Measurements from ENCODE around the gene CCDC74B. TPM values are rescaled to one million over a fixed set of nuclear protein-coding genes. Genes with fewer than 3 reads are reported as not detected.
"Not testable (repeated sequence)": the region's sequence is repeated elsewhere in the genome, so short reads cannot be mapped to it uniquely, and the experiment has no call there.

Gene CCDC74B
- total RNA-seq, 2 donors from 2014 or later: 21.7 to 31.2 TPM

GRCh38 chr2:130158631-130159030 is 13.7 kb upstream of the CCDC74B start:
- no peak for DNase-seq (ENCODE audit: low spot score)
- intact Hi-C loops (cut with DNase I): no loop called here
- no peak overlapping the region for H3K27ac ChIP-seq
- no peaks in the 10 kb centered on the region for H3K4me1 ChIP-seq (replicated peaks)
- WGBS: 89% methylated on average over 9 of the region's 9 CpGs
- no peak overlapping the region for H3K4me3 ChIP-seq
- no peaks in the 10 kb centered on the region for H3K27me3 ChIP-seq (replicated peaks; ENCODE audit: insufficient read depth)
- TF ChIP-seq POLR2A (IDR thresholded peaks at IDR 0.05): no peak
- no peak for TF ChIP-seq POLR2AphosphoS5 (IDR thresholded peaks at IDR 0.05)
- TF ChIP-seq CTCF (IDR thresholded peaks at IDR 0.05): no peak
- no peaks in the 10 kb centered on the region for H3K9me3 ChIP-seq
- peaks cover 0 to 1% of the 10 kb centered on the region in 2 donors for H3K36me3 ChIP-seq

GRCh38 chr2:130157825-130158514 is 13.1 kb upstream of the CCDC74B start:
- H3K27ac ChIP-seq; DNase-seq (ENCODE audit: low spot score); intact Hi-C loops (cut with DNase I); H3K4me1 ChIP-seq (replicated peaks); H3K27me3 ChIP-seq (replicated peaks; ENCODE audit: insufficient read depth); H3K36me3 ChIP-seq; H3K9me3 ChIP-seq; H3K4me3 ChIP-seq: not testable (repeated sequence)
- 84% methylated on average over 13 of the region's 13 CpGs for WGBS

DNA sequence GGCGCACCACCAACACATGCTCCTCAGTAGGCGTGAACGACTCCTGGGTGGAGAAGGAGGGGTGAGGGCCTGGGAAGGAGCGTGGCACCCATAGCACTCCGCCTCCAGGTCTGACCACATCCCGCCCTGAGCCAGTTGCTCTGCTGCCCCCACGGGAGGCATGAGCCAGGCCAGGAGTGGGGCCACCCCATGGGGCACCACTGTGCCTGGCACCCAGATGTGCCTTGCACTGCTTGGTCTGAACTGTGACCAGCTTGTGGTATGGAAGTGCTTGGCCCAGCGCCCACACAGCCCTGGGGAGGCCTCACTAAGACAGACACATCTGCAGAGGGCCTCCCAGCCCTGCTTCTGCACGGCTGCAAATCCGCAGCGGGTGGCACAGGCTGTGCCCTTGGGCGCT is 12.4 kb upstream of the CCDC74B start:
- H3K27ac ChIP-seq; intact Hi-C loops (cut with DNase I); H3K9me3 ChIP-seq; H3K4me3 ChIP-seq; H3K27me3 ChIP-seq (replicated peaks; ENCODE audit: insufficient read depth); H3K36me3 ChIP-seq; DNase-seq (ENCODE audit: low spot score); H3K4me1 ChIP-seq (replicated peaks): not testable (repeated sequence)
- no CpG with 5 or more reads among the region's 12 CpGs for WGBS

DNA sequence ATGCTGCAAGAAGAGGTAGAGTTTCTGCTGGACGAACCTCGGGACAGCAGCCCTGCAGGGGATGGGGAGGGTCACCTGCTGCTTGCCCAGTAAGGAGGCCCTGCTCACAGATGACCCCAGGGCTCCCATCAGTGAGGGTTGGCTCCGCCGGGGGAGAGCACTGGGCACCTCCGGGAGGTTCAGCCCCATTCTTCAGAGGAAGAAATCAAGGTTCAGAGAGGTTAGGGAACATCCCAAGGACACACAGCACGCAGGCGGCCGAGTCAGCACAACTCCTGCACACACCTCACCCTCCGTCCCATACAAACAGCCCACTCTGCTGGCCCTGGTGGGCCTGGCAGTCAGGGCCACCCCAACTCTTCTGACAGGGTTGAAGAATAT is 11.7 kb upstream of the CCDC74B start:
- Histone ChIP-seq H3K27ac (no peak overlapping the region), H3K36me3 (no peaks in the 10 kb centered on the region), H3K27me3 (replicated peaks; ENCODE audit: insufficient read depth) (no peaks in the 10 kb centered on the region), H3K4me1 (replicated peaks) (no peaks in the 10 kb centered on the region), H3K9me3 (no peaks in the 10 kb centered on the region), H3K4me3 (no peak overlapping the region)
- WGBS: 86% methylated on average over 9 of the region's 9 CpGs
- DNase-seq (ENCODE audit: low spot score): no peak
- TF ChIP-seq POLR2A (IDR thresholded peaks at IDR 0.05) (no peak), POLR2AphosphoS5 (IDR thresholded peaks at IDR 0.05) (no peak), CTCF (IDR thresholded peaks at IDR 0.05) (no peak)
- intact Hi-C loops (cut with DNase I): no loop called here

GRCh38 chr2:130155956-130156623 is 11.2 kb upstream of the CCDC74B start:
- H3K4me3 ChIP-seq; H3K27me3 ChIP-seq (replicated peaks; ENCODE audit: insufficient read depth); H3K9me3 ChIP-seq; H3K4me1 ChIP-seq (replicated peaks); H3K27ac ChIP-seq; H3K36me3 ChIP-seq; intact Hi-C loops (cut with DNase I): not testable (repeated sequence)
- WGBS: 48% methylated on average over 8 of the region's 16 CpGs
- DNase-seq (ENCODE audit: low spot score): peak; percentile 85
- peak; percentile 9 to 79 (median 60) for TF ChIP-seq CTCF (IDR thresholded peaks at IDR 0.05)
- TF ChIP-seq POLR2AphosphoS5 (IDR thresholded peaks at IDR 0.05): peak; percentile 62
